DMS53 (cell line): ENCODE data around the gene PNMA8B.
"Not testable (repeated sequence)": the region's sequence is repeated elsewhere in the genome, so short reads cannot be mapped to it uniquely, and the experiment has no call there.

Experiments used
- DNase-seq: peaks from one replicate; lab custom pipeline; 2025; lab: John Stamatoyannopoulos, UW

PNMA8B gene

DNA sequence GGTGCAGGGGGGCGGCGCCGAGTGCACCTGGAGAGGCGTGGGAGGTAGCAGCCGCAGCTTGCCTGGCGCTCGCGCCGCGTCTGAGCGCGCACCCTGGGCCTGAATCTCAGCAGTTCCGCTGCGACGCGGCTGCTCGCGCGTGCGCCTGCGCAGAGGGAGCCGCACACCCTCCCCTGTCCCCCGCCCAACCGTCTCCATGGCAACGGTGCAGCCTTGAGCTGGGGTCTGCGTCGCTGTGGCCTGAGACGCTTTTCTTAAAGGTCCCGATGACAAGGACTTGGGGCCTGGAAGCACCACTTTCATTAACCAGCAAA, at the start of gene PNMA8B:
TSS of gene PNMA8B (minus strand) at position 82 of the 314 bp plus-strand sequence. CDS start 402 bp downstream, outside the sequence.
- DNase-seq = peak; percentile 85

GRCh38 chr19:46544651-46545050, 49.0 kb upstream of the PNMA8B start:
- no peak for DNase-seq

- DNase-seq = peak; percentile 97
Measured at GRCh38 chr19:46542428-46543230, 47.0 kb upstream of the PNMA8B start.

GRCh38 chr19:46537136-46538097, 41.8 kb upstream of the PNMA8B start:
- peak; percentile 61 for DNase-seq

- DNase-seq = no peak
Measured at GRCh38 chr19:46536391-46536790, 40.7 kb upstream of the PNMA8B start.

DNA sequence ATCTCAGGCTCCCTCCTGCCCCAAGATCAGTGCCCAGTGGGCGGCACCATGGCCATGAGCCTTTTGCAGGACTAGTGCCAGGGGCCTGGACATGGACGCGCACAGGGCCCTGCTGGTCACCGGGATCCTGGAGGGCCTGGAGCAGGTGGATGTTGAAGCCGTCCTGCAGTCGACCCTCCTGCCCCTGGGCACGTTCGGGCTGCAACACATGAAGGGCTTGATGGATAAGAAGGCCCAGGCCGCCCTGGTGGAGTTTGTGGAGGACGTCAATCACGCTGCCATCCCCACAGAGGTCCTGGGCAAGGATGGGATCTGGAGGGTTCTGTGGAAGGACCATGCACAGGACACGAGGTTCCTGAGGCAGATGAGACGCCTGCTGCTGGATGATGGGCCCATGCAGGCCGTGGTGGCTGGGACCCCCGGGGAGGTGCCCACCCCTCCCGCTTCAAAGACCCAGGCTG, 38.0 kb upstream of the PNMA8B start:
- DNase-seq = no peak

GRCh38 chr19:46533078-46533620, 37.5 kb upstream of the PNMA8B start:
- DNase-seq = peak; percentile 21

- peak; percentile 48 for DNase-seq
Measured at GRCh38 chr19:46530636-46531035, 35.0 kb upstream of the PNMA8B start.

GRCh38 chr19:46529622-46530451, 34.2 kb upstream of the PNMA8B start:
- DNase-seq = peak; percentile 73

DNA sequence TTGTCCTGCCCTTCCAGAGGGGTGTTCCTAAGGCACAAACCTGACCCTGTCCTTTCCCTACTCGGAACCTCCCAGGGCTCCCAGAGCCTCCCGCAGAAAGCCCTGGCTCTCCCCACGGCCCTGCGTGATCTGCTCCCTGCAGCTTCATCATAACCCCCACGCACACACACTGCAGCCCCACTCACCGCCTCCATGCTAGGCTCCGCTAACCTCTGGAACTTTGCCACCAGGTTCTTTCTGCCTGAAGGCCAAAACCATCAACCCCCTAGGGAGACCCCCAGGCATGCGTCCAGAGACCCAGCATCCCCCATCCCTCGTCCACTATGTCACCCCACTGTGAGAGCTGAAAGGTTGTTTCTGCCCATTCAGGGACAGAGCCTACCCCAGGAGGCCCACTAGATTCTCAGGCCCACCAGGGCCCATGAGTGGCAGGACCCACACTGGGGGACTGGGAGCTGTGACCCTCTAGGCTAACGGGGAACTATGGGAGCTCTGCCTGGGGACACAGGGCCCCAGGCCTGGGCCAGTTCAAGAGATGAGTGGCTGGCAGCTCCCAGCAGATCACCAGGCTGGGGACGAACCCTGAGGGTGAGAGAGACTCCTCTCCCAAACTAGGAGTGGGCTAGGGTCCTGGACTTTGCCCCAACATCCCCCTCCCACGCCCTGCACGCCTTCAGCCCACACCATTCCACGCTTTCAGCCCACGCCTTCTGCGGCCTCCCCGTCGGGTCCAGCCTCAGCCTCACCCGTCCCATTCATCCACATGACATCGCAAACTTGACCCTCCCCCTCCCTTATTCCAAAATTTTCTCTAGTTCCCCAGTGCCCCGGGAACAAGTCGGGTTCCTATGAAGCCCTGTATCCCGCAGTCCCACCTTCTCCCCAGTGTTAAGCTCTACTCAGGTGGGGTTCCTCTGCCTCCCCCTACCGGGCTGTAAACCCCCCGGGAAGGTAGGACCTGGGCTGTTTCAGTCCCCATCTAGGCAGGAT, 33.2 kb upstream of the PNMA8B start:
- no peak for DNase-seq

DNA sequence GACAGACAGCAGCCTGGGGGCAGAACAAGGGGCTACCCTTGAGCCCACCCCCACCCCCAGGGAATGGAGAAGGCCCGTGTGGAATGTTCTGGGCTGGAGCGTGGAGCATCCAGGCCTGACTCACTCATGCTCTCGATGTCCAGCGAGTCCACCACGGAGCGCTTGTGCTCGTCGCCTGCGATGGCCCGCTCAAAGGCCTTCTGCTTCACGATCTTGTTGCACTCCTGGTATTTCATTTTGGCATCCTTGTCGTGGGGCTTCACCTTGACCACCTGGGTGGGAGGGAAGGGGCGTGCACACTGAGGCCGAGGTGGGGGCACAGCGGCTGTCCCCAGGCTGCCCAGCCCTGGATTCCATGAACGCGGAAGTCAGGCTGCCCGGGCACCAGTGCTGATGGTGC, 31.1 kb upstream of the PNMA8B start:
- not testable (repeated sequence) for DNase-seq

DNA sequence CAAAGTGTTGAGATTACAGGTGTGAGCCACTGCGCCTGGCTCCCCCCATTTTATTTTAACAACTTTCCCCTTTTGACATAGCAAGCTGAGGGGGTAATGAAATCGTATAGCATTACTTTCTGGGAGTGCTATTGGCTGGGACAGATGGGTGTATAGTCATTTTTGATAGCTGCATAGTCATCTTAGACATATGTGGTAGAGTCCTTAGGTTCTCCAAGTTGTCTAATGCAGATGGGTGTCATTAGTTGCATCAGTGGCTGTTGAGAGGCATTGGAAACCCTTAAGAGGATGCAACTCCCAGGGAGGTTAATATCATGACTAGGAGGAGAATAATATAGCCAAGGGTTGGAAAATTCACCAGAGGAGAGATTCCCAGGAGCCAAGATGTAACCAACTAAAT, 28.6 kb upstream of the PNMA8B start:
- DNase-seq = no peak

DNA sequence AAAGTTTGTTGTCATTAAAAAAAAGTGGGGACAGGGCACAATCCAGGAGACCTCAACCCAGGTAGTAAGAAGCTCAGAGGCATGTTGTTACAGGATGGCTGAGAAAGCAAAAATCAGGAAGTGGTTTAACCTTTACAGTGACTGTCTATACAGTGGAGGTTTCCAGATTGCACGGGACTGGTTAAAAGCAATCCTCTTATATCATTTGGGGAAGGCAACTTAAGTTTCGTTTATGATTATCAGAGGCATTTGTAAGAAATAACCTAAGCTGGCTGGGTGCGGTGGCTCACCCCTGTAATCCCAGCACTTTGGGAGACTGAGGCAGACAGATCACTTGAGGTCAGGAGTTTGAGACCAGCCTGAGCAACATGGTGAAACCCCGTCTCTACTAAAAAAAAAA, 27.3 kb upstream of the PNMA8B start:
- not testable (repeated sequence) for DNase-seq

DNA sequence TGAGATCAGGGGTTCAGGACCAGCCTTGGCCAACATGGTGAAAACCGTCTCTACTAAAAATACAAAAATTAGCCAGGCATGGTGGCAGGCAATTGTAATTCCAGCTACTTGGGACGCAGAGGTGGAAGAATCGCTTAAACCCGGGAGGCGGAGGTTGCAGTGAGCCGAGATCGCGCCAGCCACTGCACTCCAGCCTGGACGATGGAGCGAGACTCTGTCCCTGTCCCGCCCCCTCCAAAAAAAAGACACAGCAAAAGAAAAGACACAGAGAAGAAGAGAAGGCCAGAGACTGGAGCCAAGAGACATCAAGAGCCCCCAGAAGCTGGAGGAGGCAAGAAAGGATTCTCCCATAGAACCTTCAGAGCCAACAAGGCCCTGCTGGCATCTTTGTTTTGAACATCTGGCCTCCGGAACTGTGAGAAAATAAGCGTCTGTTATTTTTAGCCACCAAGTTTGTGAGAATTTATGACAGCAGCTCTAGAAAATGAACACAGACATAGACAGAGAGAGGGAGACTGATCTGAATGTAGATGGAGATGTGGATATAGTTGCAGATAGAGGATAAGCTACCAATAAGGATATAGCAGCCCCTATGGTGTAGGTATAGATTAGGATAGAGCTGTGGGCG, 25.7 kb upstream of the PNMA8B start:
- DNase-seq = no peak

DNA sequence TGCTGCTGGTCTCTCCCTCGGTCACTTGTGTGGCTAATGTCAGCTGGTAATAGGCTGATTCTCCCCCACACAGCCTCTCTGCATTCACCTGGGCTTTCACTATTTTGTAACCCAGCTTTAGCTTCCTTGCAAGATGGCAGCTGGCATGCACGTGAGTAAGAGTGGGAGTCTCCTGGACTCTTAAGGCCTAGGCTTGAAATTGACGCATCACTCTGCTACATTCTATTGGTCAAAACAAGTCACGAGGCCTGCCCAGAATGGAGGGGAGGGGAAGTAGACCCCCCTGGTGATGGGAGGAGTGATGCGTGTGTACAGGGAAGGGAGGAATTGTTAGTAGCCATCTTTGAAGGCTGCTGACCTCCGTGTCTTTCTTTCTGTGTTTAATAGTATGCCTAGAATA, 24.9 kb upstream of the PNMA8B start:
- DNase-seq = no peak

- DNase-seq = no peak
Measured at GRCh38 chr19:46517471-46517870, 21.8 kb upstream of the PNMA8B start.

DNA sequence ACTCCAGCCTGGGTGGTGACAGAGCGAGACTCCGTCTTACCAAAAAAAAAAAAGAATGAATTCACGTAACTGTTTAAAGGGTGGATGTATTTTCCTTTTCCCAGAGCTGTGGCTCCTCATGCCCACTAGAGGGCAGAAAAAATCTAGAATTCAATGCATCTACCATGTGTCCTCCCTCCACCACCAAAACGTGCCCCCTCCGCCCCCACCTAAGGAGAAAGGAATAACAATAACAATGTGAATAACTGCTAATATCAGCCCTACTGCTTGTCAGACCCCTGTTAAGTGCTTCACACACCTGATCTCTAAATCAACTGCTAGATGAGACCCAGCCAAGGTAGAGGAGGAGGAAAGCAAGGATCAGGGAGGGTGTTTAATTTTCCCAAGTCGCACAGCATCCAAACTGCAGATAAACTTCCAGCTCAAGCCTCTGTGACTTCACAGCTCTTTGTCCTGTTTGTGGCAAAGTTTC, 20.2 kb upstream of the PNMA8B start:
- DNase-seq = peak; percentile 73

GRCh38 chr19:46515290-46515609, 19.6 kb upstream of the PNMA8B start:
- no peak for DNase-seq

GRCh38 chr19:46514589-46515289, 19.1 kb upstream of the PNMA8B start:
- DNase-seq = no peak
